ENCODE measurements around the gene HOMER2.
"Not testable (repeated sequence)": the region's sequence is repeated elsewhere in the genome, so short reads cannot be mapped to it uniquely, and the experiment has no call there.

The HOMER2 gene

DNA sequence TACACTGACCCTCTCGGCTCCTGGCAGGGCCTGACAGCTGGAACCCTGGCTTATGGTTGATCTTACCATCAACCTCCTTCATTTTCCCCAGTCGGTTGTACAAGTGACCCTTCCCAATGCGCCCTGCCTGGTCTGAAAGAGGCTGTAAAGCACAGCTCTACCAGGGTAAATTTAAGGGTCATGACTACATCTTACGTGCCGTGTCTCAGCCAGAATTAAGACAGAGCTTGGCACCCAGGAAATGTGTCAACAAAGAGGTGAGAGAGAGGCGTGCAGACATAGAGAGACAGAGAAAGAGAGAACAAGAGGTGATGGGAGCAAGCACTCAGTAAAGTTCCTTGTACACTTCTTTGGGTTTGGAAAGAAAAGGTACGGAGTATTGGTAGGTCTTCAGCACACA is 28.8 kb downstream of the HOMER2 start:
- no peak for DNase-seq

DNA sequence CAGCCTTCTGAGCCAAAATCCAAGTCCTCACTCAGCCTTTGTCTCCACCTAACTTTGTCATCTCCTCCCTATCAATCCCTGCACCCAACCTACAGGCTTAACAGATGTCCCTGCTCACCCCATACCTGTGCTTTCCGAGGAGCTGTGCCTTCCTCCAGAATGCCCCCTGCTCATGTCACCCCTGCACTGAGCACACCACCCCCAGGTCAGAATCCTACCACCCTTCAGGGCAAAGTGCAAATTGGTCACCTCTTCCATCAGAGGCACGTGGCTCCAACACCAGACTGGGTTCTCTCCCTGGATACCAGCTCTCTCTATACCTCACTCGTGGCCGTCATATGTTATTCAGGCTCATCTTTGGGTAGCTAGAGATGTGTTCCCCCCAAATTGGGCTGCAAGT is 29.8 kb downstream of the HOMER2 start:
- no peak for DNase-seq

DNA sequence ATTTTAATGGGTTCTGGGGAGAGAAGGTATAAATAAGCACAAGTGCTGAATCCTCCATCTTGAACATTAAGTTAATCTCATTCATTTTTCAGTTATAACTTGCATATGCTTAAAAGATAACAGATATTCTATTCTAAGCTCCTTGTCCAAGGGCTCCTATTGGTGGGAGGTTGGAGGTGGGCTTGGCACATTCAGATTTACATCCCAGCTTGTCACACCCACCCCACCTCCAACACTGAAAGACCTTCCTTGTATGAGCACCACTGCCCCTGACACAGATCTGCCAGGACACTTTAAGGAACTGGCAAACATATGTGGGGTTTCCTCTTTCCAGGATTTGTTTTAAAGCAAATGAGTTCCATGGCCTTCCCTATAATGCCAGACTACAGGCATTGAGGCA is 30.6 kb downstream of the HOMER2 start:
- no peak for DNase-seq

DNA sequence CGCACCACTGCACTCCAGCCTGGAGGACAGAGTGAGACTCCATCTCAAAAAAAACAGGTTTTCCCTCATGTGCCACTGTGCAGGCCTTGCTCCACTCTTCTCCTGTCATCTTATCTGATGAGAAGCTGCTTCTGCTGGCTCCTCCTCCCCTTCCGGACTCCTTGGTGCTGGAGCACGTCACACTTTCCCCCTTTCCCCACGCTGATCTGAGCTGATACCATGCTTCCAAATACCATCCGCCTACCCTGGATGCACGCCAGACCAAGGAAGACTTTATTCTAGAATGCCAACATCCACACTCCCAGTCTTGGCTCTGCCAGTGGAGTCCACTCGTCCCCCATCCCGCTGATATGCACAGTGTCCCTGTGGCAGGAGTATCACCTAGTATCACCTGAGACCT is 31.3 kb downstream of the HOMER2 start:
- no peak for DNase-seq

GRCh38 chr15:82919231-82919886 is 33.2 kb downstream of the HOMER2 start:
- DNase-seq = no peak

- DNase-seq = no peak
These were observed 33.8 kb downstream of the HOMER2 start for GRCh38 chr15:82918607-82919230.

GRCh38 chr15:82918162-82918561 is 34.4 kb downstream of the HOMER2 start:
- no peak for DNase-seq

DNA sequence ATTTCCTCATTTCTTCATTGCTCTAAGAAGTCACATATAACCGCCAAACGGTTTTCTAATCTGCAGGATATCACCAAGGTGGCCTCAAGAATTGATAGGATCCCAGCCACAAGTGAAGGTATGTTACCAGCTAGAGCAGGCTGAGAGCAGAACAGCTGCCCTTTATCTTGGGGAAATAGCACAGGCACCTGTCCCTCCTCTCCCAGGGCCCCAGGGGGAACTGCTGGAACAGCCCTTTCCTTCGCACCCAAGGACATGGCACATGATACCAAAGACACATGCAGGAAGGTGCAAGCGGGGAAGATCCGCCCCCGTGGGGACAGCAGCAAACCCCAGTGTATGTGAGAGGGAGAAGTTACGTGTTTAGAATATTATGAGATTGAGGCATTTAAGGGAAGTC is 35.3 kb downstream of the HOMER2 start:
- no peak for DNase-seq

DNA sequence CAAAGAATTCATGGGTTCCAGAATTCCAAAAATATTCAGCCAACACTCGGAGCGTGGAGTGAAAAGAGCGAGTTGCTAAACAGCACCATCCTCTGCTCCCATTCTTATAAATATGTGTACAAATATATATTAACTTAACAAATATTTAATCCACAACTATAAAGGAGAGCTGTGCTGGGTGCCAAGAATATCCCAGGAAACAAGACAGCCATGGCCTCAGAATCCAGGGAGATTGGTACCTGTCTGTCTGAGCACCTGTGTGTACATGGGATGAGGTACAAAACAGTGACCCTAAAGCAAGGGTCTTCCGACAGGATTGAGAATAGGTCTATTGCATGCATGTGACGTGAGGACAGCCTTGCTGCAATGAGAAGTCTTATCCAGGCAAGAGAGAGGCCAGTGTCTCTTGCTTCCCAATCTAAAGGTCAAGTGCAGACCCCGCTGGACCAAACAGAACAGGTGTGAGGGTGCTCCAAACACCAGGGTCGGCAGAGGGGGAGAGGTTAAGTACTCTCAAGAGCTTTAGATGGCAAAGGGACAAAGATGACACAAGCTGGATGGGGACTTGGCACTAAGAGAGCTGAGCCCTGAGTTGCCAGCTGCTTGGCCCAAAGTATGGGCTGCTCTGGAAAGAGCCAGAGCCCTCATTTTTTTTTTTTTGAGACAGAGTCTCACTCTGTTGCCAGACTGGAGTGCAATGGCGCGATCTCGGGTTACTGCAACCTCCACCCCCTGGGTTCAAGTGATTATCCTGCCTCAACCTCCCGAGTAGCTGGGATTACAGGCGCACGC is 36.2 kb downstream of the HOMER2 start:
- no peak for DNase-seq

- DNase-seq = no peak
These were observed 38.1 kb downstream of the HOMER2 start for GRCh38 chr15:82914396-82914795.

DNA sequence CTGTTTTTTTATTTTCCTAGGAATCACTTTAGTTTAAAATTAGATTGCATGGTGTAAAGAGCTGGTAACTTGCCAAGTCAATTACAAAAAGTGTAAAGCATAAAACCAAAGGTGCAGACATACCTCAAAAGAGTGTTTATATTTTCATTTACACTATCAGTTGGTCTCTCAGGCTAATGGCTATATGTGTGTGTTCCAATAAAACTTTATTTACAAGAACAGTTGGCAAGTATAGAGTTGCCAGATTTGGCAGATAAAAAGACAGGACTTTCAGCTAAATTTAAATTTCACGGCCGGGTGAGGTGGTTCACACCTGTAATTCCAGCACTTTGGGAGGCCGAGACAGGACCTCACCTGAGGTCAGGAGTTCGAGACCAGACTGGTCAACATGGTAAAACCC is 41.1 kb downstream of the HOMER2 start:
- no peak for DNase-seq

DNA sequence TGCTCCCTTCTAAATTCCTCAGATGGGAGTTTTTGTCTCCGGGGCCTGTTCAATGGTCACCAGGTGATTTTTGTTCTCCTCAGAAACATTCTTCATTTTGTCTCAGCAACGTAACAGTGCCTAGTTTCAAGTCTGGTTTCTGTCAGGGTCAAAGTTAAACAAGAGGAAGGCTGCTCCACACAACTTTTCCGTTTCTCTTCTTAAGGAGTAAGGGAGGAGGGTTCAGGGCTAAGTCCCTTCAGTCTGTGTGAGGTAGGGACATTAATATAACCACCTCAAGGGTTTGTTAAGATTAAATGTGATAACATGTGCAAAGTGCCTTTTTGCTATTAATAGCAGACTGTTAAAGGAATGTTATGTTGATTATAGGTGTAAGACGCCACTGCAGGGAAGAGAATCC is 41.8 kb downstream of the HOMER2 start:
- DNase-seq = no peak

GRCh38 chr15:82909080-82909815 is 43.3 kb downstream of the HOMER2 start:
- DNase-seq = no peak

- DNase-seq = no peak
These were observed 45.2 kb downstream of the HOMER2 start for GRCh38 chr15:82907350-82907749.

GRCh38 chr15:82904574-82904973 is 47.9 kb downstream of the HOMER2 start:
- no peak for DNase-seq

DNA sequence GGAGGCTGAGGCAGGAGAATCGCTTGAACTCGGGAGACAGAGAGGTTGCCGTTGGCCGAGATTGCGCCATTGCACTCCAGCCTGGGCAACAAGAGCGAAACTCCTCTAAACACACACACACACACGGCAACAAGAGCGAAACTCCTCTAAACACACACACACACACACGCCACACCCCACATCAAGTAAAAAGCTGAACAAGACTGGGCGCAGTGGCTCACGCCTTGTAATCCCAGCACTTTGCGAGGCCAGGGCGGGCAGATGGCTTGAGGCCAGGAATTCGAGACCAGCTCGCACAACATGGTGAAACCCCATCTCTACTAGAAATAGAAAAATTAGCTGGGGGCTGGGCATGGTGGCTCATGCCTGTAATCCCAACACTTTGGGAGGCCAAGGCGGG is 49.0 kb downstream of the HOMER2 start:
- DNase-seq = no peak

DNA sequence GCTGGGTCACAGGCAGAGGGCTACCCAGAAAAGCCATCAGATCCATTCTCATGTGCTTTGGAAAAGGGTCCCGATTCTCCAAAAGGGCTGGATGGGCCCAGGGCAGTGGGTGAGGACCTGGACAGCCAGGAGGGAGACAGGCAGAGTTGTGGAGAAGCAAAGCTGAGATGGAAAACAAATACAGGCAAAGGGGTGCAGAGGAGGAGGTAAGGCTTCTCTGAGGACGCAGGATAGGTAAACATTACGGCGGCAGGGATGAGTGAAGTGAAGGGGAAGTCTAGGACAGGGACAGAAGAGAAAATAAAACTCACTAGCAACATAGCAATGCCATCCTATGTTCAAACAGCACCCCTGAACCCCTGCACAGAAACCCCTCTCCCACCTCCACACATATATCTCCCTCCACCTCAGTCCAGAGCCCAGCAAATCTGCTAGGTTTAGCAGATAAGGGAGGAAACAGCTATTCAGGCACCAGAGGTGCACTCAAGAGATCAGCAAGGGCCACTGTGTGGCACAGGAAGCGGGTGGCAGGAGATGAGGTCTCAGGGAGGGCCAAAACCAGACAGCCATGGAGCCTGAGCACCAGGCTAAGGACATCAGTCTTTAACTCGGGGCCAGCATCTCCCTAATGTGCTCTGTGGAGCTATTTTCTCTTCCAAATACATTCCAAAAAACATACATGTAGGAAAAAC is 51.3 kb downstream of the HOMER2 start:
- DNase-seq = no peak

DNA sequence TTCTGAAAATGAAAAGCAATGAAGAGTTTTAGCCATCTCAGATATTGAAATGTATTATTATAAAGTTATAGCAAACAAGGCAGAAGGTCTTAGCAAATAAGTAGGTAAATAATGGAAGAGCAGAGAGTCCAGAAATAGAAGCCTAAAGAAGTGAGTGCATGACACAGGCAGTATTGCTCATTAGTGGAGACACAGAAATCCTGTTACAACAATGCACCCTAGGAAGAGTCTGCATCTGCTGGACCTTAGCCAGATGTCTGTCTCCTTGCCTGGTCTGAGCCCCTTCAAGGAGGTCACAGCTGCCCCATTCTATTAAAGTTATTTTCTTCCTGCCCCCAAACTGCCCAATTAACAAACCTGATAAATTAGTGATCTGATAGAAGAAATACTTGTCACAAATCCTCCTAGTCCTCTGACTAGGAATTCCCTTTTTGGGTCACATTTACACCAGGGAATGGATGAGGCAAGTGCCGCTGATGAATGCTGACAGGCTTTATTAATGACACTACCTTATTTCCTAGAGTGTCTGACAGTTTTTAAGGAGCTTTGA is 51.9 kb downstream of the HOMER2 start:
- DNase-seq = no peak

- no peak for DNase-seq
These were observed 53.6 kb downstream of the HOMER2 start for GRCh38 chr15:82898961-82899360.

DNA sequence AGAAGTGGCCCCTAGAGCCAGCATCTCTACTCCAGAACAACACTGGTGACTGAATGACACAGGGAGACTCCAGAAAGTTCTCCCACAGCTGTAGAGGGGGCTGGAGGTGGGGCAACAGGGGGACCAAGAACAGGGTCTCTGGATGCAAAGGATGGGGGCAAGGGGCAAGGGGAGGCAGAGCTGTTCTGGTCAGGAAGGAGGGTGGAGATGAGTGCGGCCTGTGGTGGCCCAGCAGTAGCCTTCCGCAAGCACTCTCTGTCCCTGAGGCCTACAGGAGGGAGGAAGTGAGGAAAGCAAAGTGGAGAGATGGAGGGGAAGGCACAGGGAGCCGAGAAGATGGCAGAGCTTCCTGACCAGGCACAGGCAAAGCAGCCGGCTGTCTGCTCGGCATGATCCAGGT is 56.5 kb downstream of the HOMER2 start:
- no peak for DNase-seq

GRCh38 chr15:82894971-82895520 is 57.5 kb downstream of the HOMER2 start:
- no peak for DNase-seq

DNA sequence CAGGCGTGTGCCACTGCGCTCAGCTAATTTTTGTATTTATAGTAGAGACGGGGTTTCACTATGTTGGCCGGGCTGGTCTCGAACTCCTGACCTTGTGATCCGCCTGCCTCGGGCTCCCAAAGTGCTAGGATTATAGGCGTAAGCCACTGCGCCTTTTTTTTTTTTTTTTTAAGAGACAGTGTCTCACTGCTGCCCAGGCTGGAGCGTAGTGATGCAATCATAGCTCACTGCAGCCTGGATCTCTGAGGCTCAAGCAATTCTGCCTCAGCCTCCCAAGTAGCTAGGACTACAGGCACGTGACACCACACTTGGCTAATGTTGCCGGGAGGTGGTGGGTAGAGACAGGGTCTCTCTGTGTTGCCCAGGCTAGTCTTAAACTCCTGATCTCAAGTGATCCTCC is 59.0 kb downstream of the HOMER2 start:
- DNase-seq = not testable (repeated sequence)
